Gastroesophageal sphincter (tissue), 4 donors: Measurements from ENCODE around the gene PDXK. TPM values are rescaled to one million over a fixed set of nuclear protein-coding genes. Genes with fewer than 3 reads are reported as not detected.

ENCODE experiments used
- ATAC-seq: fragments of 150-250 bp; one replicate; pipeline ENCODE4 v1.9.1; 2016; ENCODE audit warnings: mild to moderate bottlenecking, moderate library complexity
- H3K27ac ChIP-seq, 4 donors: fragments of 200-600 bp; sonication (generic) in 3 of 4; 1 replicate in 3 of 4; 2 replicates in 1 of 4; pipeline ENCODE4 v1.5.1; 2016 to 2019
- H3K27me3 ChIP-seq: fragments of 200-600 bp; sonication (generic); one replicate; pipeline ENCODE4 v1.5.1; 2019
- H3K36me3 ChIP-seq, 2 donors: fragments of 200-600 bp; sonication (generic); one replicate each; pipeline ENCODE4 v1.5.1; 2019; ENCODE audit warnings: control low read depth in 1 of 2
- H3K4me1 ChIP-seq, 3 donors: fragments of 200-600 bp; sonication (generic); 1 replicate in 2 of 3; 2 replicates in 1 of 3; pipeline ENCODE4 v1.5.1; 2016 to 2019; ENCODE audit warnings: control low read depth in 2 of 3
- H3K4me3 ChIP-seq, 2 donors: fragments of 200-600 bp; sonication (generic); one replicate each; pipeline ENCODE4 v1.5.1; 2019; ENCODE audit warnings: mild to moderate bottlenecking in 1 of 2, moderate library complexity in 1 of 2
- H3K9me3 ChIP-seq, 3 donors: fragments of 200-600 bp; sonication (generic); one replicate each; pipeline ENCODE4 v1.5.1; 2017 to 2019; ENCODE audit warnings: control low read depth in 2 of 3
- EP300 ChIP-seq: sonication (generic); formaldehyde crosslinking; IDR thresholded peaks from one replicate; pipeline ENCODE4 v1.6.1; 2017; ENCODE audit warnings: antibody characterized with exemption, mild to moderate bottlenecking
- POLR2A ChIP-seq, 2 donors: fragments of 450-650 bp; IDR thresholded peaks; one replicate each; pipeline ENCODE4 v1.6.1; 2017; ENCODE audit warnings: antibody characterized with exemption in 2 of 2, mild to moderate bottlenecking in 2 of 2, moderate library complexity in 1 of 2
- POLR2AphosphoS5 ChIP-seq: sonication (generic); formaldehyde crosslinking; IDR thresholded peaks from one replicate; pipeline ENCODE4 v1.6.1; 2017; ENCODE audit warnings: antibody characterized with exemption
- whole genome bisulfite sequencing, 2 donors: methylation state at CpG; one replicate each; pipeline ENCODE4 v1.1.5; 2018; ENCODE audit warnings: low coverage in 1 of 2; 5-methylcytosine and 5-hydroxymethylcytosine counted together
- total RNA-seq, 4 donors: library from RNA; depleted of rRNA; stranded (reverse); fragments of >200 nt; gene quantifications; one replicate each; pipeline ENCODE4 v1.1.0, GENCODE V29; 2016
- TF ChIP-seq, protein P1 (sequence below), 4 experiments: fragments of 200-600 bp in 2 of 4; fragments of 450-650 bp in 2 of 4; sonication (generic) in 1 of 4; IDR thresholded peaks; one replicate each; pipeline ENCODE4 v1.5.1; 2017 to 2019; ENCODE audit warnings: antibody characterized with exemption in 4 of 4, mild to moderate bottlenecking in 2 of 4, moderate library complexity in 2 of 4

The PDXK gene
- total RNA-seq, 4 donors from 2014 or later, result 24.4 to 42.2 (median 33.0) TPM

DNA sequence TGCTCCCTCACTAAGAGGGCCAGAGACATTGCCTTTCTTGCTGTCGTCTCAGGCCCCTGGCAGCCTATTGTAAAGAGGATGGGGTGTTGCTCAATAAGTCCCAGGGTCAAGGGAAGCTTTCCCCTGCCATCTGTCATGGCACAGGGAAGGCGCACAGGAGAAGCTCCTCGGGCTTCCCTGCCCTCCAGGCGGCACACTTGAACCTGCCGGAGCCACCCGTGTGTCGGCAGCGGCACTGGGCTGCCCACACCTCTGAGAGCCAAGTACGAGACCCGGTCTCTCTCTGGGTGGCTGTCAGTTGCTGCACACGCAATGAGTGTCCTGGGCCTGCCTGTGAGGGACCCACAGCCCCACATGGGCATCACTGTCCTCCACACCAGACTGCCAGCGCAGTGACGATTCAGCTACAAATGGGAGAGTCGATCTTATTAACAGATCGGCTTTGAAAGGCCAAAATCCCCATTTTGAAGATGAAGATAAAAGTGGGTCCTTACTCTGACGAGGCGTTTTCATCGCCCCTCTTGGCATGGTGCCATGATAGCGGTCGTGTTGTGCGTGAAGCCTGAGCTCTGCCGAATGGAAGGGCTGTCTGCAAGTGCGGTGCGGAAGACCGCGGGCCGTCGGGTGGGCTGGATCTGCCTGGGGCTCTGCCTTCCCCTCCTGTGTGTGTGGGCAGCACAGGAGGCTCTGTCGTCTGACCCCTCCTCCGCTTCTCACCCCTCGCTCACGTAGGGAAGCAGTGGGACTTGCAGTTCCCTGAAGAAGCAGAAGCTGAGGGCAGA, 29.2 kb upstream of the PDXK start:
- TF ChIP-seq, protein P1, sequence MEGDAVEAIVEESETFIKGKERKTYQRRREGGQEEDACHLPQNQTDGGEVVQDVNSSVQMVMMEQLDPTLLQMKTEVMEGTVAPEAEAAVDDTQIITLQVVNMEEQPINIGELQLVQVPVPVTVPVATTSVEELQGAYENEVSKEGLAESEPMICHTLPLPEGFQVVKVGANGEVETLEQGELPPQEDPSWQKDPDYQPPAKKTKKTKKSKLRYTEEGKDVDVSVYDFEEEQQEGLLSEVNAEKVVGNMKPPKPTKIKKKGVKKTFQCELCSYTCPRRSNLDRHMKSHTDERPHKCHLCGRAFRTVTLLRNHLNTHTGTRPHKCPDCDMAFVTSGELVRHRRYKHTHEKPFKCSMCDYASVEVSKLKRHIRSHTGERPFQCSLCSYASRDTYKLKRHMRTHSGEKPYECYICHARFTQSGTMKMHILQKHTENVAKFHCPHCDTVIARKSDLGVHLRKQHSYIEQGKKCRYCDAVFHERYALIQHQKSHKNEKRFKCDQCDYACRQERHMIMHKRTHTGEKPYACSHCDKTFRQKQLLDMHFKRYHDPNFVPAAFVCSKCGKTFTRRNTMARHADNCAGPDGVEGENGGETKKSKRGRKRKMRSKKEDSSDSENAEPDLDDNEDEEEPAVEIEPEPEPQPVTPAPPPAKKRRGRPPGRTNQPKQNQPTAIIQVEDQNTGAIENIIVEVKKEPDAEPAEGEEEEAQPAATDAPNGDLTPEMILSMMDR (IDR thresholded peaks at IDR 0.05), result no peak
- no peak for TF ChIP-seq POLR2AphosphoS5
- TF ChIP-seq EP300, result no peak
- no peak for TF ChIP-seq POLR2A (IDR thresholded peaks at IDR 0.05)
- no peaks in the 10 kb centered on the region for H3K27me3 ChIP-seq
- no peak overlapping the region for H3K27ac ChIP-seq
- no peak overlapping the region for H3K4me3 ChIP-seq
- 90% methylated on average over 12 of the region's 32 CpGs; no CpG with 5 or more reads in 1 of the 2 donors for WGBS, 2 donors
- no peaks in the 10 kb centered on the region for H3K4me1 ChIP-seq
- H3K36me3 ChIP-seq, result peaks cover 0 to 100% of the 10 kb centered on the region in 2 donors
- ATAC-seq, result no peak
- H3K9me3 ChIP-seq, result no peaks in the 10 kb centered on the region

DNA sequence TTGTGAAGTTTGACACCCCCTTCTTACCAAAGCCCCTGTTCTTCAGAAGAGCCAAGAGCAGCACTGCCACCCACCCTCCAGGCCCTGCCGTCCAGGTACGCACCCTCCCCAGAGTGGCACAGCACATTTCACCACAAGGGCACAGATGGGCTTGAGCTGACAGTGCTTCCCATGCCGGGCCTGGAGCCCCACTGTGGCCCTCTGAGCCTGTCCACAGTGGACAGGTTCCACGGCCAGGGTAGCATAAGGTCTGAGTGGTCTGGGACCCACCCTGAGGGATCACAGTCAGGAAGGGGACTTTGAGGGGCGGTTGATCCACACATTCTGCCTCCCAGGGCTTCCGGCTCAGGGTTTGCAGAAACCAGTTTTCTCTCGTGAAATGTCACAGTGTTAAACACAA, 28.6 kb upstream of the PDXK start:
- no peak for ATAC-seq
- no peak overlapping the region for H3K27ac ChIP-seq
- H3K27me3 ChIP-seq, result no peaks in the 10 kb centered on the region
- H3K36me3 ChIP-seq, result peaks cover 0 to 100% of the 10 kb centered on the region in 2 donors
- H3K4me3 ChIP-seq, result no peak overlapping the region
- TF ChIP-seq POLR2A (IDR thresholded peaks at IDR 0.05) (no peak), POLR2AphosphoS5 (no peak), EP300 (no peak)
- TF ChIP-seq, protein P1 (IDR thresholded peaks at IDR 0.05), result no peak
- no CpG with 5 or more reads among the region's 7 CpGs for WGBS, 2 donors
- H3K4me1 ChIP-seq, result no peaks in the 10 kb centered on the region
- no peaks in the 10 kb centered on the region for H3K9me3 ChIP-seq

DNA sequence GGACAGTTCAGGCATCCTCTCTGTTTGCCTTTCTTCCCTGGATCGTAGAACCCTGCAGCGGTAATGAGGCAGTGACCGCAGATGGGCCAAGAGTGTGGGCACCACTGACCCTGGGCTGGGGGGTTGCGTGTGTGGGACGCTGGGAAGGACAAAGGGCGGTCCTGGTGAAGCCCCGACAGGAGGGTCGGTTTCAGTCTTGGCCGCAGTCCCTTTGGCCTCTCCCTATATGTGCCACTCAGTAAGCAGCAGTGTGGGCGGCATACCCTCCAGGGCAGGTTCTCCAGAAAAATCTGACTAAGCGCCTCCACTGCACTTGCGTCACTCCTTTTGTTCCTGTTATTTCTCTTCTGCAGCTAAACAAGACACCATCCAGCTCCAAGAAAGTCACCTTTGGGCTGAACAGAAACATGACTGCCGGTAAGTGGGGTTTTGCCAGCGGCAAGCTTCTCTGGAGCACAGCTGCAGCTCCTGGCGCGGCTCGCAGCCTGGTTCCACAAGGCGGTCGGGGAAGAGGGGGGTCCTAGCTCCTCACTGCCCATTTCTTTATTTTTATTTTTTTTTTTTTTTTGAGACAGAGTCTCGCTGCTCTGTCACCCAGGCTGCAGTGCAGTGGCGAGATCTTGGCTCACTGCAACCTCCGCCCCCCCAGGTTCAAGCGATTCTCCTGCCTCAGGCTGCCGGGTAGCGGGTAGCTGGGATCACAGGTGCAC, 27.7 kb upstream of the PDXK start:
- no peak overlapping the region for H3K4me3 ChIP-seq
- no peaks in the 10 kb centered on the region for H3K27me3 ChIP-seq
- H3K36me3 ChIP-seq, result peaks cover 0 to 97% of the 10 kb centered on the region in 2 donors
- no peak overlapping the region for H3K27ac ChIP-seq
- 93 to 100% methylated on average over 6 to 11 of the region's 25 CpGs for WGBS, 2 donors
- H3K4me1 ChIP-seq, result no peaks in the 10 kb centered on the region
- no peak for ATAC-seq
- TF ChIP-seq, protein P1 (IDR thresholded peaks at IDR 0.05), result no peak
- TF ChIP-seq POLR2AphosphoS5 (no peak), EP300 (no peak), POLR2A (IDR thresholded peaks at IDR 0.05) (no peak)
- H3K9me3 ChIP-seq, result no peaks in the 10 kb centered on the region

DNA sequence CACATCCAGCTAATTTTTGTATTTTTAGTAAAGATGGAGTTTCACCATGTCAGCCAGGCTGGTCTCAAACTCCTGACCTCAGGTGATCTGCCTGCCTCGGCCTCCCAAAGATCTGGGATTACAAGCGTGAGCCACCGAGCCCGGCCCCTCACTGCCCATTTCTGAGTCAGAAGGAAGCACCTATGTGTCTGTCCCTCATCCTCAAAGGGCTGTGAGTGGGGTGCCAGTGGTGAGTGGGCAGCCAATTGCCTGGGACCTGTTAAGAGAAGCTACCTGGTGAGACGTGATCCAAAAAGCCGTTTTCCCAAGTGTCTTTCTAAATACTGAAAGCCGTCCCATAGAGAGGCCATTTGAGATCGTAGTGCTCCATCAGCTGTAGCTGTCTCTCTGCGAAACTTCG, 27.1 kb upstream of the PDXK start:
- TF ChIP-seq POLR2AphosphoS5, result no peak
- TF ChIP-seq POLR2A (IDR thresholded peaks at IDR 0.05), result no peak
- TF ChIP-seq, protein P1 (IDR thresholded peaks at IDR 0.05), result no peak
- no peak for TF ChIP-seq EP300
- H3K27ac ChIP-seq, result no peak overlapping the region
- H3K36me3 ChIP-seq, result peaks cover 0 to 97% of the 10 kb centered on the region in 2 donors
- no peak for ATAC-seq
- H3K4me3 ChIP-seq, result no peak overlapping the region
- no peaks in the 10 kb centered on the region for H3K4me1 ChIP-seq
- no peaks in the 10 kb centered on the region for H3K9me3 ChIP-seq
- no peaks in the 10 kb centered on the region for H3K27me3 ChIP-seq
- 95% methylated on average over 4 of the region's 10 CpGs; no CpG with 5 or more reads in 1 of the 2 donors for WGBS, 2 donors
